GM21786 (cell line): ENCODE measurements around the gene MPZL2.

Experiments used
- ATAC-seq: cut with Tn5 transposase; IDR thresholded peaks from one replicate; pipeline ENCODE4 v1.9.1; 2021; ENCODE audit not compliant: unreplicated experiment

MPZL2 gene

DNA sequence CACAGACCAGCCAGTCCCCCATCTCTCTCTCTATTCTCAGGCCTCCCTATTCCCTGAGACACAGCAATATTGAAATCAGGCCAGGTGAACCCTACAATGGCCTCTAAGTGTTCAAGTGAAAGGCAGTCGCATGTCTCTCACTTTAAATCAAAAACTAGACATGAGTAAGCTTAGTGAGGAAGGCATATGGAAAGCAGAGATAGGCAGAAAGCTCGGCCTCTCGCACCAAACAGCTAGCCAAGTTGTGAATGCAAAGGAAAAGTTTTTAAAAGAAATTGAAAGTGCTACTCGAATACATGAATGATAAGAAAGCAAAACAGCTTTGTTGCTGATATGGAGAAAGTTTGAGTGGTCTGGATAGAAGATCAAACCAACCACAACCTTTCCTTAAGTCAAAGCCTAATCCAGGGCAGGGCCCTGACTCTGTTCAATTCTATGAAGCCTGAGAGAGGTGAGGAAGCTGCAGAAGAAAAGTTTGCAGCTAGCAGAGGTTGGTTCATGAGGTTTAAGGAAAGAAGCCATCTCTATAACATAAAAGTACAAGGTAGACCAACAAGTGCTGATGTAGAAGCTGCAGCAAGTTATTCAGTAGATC, 19.8 kb upstream of the MPZL2 start:
- ATAC-seq = no peak

DNA sequence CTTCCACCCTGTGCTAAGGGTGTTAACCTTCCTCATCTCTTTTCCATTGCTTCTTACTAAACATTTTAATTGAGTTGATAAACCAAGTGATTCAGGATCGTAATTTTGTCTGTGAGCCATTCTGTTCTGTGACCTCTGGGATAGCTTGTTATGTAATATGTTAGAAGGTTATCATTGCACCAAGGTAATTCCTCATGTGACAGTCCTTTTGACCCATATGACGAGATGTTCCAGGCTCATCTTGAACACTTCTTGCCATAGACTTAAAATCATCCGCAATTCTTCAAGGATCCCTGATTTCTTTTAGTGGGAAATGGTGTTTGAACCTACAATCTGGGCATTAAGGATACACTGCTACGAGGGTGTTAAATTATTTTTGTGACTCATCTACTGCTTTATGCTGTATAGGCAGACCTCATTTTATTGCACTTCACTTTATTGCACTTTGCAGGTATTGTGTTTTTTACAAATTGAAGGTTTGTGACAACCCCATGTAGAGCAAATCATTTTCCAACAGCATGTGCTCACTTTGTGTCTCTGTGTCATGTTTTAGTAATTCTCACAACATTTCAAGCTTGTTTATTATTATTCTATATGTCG, 19.0 kb upstream of the MPZL2 start:
- no peak for ATAC-seq

DNA sequence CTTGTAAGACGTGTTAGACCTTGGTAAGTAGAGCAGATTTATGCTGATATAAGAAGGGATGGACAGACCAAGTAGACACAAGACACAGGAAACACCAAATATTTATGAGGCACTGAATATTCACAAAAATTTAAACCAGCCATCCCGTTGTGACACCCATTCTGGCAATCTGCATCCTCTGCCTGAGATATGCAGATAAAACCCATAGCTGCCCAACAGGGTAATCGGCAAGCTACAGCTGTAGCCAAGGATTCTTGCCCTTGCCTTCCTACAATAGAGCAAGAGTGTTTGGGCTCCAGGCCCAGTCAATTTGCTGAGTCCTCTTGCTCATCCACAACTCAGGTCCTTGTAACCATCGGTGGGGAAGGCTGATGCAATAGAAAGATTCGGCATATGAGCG, 18.5 kb upstream of the MPZL2 start:
- ATAC-seq = no peak

DNA sequence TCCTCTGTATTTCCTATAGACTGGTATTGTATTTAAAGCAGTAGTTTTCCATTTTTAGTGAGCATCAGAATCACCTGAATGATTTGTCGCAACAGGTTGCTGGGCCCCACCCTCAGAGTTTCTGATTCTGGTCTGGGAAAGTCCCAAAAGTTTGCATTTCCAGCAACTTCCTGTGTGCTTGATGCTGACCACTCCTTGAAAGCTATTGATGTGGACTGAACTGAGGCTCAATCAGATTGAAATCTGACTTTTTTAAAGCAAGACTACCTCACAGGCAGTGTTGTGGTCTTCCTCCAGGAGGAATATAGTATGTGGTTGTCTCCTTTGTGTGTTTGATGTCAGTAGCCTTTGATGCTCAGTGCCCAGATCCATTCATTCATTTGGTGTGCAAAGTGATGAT, 17.2 kb upstream of the MPZL2 start:
- no peak for ATAC-seq

DNA sequence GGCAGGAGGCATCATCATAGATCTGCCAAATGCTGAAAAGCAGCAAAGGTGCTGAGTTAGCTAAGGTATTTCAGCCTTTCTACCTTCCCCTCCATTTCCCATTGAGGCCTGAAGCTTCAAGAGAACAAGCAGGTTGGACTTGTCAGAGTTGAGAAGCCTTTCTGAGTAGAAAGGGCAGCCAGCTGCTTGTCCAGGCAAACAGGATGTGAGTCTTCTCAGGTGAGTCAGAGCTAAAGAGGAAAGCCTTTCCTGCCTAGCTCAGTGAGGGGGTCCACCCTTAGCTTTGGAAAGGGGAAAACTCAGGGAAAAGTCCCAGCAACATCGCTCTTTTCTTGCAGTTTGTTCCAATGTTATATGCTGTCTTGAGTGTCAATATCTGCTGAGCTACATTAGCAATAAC, 13.2 kb upstream of the MPZL2 start:
- ATAC-seq = no peak

DNA sequence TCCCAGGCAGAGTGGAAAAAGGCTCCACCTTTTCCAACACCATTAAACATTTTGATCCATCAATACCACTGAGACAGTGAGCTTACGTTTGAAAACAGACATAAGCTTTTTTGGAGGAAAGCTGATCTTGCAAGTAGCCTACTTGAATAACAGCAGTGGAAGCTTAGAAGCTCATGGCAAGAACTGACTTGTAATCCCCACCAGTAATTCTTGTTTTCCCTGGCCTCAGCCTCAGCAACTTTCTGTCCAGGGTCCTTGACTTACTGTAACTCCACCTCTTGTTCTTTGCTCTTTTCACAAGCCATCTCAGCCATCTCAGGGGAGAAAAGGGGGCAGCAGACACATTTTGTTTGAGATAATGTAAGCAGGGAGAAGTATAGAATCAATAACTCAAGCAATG, 12.3 kb upstream of the MPZL2 start:
- no peak for ATAC-seq

DNA sequence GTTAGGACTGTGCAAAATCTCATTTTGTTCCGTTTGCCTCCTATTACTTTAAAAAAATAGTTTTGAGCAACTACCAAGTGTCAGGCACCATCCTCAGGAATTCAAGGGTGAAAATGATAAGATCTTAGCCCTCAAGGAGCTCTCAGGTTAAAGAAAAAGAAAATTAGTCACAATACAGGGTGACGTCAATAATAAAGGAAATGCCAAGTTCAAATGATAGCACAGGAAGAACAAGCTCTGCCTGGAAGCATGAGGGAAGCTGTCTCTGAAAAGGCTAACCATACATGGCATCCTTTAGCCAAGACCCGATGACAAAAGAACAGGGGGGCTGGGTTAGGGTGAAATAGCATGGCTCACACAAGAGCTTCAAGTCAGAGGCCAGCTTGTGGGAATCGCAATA, 11.1 kb upstream of the MPZL2 start:
- ATAC-seq = no peak

DNA sequence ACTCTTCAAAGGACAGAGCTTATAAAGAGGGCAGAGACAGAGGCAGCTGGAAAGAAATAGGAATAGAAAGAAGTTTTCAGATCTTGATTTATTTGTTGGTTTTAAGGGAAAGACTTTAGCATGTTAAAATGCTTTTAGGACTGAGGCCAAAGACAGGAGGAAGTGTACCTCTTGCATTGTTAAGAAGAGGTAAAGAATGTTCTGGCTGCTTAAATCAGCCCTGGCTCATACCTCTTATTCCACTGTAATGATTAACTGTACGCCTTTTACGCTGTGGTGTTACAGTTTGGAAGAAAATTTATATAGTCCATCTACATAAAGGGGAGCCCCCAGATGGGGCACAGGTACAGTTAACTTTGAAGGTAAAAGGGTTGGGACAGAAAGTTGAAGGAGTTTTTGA, 10.1 kb upstream of the MPZL2 start:
- no peak for ATAC-seq

DNA sequence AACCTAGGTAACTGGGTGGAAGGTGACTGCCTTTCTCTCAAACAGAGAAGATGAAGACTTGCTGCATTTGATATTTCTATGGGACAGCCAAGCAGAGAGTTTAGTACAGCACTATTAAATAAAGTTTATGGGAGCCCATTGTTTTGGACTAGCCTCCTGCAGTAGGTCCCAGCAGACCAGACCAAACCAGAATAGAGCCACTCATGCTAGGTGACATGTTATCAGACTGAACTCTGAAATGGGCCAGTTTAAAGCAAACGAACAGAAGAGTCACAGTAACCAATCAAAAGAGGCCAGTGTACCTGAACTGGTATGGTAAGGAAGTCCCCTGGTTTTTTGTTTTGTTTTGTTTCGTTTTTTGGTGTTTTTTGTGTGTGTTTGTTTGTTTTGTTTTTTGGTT, 7.9 kb upstream of the MPZL2 start:
- no peak for ATAC-seq

DNA sequence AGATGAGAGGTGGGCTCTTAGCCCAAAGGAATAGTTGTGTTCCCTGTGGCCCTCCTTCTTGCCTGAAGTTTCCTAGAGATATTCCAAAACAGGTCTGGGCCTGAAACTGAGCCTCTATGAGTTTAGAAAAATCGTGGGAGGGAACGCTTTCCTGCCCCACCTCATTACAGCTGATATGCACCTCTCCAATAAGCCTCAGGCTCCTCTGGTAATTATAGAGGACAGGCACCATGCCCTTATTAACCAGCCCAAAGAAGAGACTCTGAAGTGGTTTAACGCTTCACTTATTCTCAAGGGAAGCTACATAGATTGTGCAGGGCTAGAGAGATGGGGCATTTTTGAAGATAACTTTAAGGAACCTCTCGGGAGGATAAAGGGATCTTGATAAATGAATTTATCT, 3.4 kb upstream of the MPZL2 start:
- no peak for ATAC-seq

DNA sequence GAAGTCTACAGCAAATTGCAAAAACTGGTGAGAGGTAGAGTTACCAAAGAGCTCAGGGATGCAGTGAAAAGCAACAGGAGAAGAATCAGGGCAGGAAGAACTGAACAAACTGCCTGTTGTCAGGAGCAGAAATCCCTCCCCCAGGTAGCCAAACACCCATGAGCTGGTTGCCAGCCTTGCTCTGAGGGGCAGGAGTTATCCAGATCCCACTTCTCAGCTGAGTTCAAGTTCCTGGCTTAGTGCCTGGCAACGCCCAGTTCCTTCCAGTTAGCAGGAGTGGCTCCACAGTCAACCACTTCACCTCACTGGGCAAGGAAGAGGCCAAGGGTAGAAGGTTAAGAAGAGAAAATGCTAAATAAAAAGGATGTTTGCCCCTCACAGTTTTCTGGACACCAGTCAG, 1.9 kb upstream of the MPZL2 start:
- no peak for ATAC-seq

DNA sequence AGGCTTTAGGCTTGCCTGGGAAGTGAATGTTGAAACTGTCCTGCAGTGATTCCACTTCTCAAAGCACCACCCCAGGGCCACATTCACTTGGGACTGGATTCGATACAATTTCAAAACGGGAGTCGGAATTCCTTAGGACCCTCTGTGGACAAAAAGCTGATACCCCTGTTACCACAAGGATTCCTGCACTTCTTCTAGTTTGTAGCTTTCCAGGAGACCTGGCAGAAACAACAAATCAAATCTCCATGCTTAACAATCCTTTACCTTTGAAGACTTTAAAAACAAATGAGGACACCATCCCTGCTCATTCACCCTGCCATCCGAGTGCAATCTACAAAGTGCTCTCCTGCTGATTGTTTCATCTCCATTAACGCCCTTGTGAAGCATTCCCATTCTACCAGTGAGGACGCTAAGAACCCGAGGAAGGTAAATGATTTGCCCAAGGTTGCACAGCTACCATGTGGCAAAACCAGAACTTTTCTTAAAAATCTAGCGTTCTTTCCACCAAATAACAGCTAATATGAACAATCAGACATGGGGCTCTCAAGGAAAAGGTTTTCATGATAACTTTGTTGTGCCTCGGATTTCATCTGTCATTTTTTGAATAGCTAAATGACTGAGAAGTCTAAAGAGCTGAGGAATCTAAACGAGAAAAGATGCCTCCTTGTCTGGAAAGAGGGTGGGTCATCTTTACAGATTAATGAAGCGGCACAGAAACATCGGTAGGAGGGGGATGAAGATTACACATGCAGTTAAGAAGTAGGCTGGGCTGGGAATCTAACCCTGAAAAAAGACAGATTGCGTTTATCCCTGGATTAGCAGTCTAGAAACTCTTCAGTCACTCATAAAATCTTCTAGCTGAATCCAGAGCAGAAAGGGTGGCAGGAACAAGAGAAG, 720 bp upstream of the MPZL2 start:
- ATAC-seq = no peak

DNA sequence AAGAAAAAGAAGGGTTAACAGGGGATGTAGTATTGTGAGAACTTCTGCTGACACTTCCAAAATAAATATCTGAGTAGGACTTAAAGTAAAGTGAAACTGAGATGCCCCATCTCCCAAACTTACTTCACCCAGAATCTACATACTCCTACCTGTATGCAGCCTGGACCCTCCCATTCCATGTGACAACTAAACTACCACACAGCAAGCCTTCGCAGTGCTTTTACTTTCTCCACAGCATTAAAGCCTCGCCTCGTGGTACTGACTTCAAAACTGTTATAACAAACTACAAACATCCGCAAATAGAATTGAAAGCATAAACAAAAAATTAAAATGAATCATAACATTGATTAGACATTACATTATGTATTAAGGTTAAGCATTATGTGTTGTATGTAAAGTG, 985 bp downstream of the MPZL2 start:
- ATAC-seq = no peak

DNA sequence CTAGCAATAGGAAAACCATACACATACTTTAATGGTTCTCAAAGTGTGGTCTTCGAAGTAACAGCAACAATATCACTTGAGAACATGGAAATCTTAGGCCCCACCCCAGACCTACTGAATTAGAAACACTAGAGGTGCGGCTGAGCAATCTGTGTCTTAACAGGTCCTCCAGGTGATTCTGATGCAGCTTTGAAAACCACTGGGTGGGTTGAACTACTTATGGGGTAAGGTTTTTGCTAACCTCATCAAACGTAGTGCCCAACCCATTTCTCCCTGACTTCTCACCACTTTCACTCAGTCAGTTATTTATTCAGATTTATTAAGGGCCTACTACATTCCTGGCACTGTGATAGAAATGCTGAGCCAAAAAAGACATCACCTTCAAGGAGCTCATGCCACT, 3.7 kb downstream of the MPZL2 start:
- no peak for ATAC-seq

DNA sequence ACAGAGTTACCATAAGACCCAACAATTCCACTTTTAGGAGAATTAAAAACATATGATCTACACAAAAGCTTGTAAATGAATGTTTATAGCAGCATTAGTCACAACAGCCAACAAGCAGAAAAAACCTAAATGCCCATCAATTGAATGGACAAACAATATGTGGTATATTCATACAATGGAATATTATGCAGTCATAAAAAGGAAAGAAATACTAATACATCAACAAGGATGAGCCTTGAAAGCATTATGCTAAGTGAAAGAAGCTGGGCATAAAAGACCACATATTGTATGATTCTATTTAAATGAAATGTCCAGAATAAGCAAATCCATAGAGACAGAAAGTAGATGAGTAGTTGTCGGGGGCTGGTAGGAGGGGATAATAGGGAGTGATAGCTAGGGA, 5.0 kb downstream of the MPZL2 start:
- no peak for ATAC-seq

DNA sequence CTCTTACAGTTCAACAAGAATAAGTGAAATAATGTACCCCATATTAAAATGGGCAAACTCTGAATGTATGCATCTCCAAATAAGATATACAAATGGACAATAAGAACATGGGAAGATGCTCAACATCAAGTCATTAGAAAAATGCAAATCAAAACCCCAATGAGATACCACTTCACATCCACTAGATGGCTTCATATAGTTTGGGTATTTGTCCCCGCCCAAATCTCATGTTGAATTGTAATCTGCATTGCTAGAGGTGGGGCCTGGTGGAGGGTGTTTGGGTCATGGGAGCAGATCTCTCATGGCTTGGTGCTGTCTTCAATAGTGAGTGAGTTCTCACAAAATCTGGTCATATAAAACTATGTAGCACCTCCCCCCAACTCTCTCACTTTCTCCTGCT, 5.7 kb downstream of the MPZL2 start:
- no peak for ATAC-seq

DNA sequence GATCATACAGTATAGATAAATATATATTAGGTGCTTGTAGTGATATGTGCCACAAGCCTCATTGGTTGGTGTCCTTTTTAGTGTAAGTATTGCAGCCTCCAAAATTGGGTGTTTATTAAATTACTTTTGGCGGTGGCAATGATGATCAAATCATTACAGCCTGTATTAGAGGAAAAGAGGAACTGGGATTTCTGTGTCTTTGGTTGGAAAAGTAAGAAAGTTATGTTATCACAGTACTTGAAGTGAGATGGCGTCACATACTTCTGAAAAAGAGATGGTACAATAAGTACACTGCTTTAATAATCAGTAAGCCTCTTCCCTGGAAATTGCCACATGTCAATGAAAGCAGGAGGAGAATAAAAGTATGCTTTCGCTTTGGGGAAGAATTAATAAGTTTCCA, 11.4 kb downstream of the MPZL2 start:
- ATAC-seq = no peak

DNA sequence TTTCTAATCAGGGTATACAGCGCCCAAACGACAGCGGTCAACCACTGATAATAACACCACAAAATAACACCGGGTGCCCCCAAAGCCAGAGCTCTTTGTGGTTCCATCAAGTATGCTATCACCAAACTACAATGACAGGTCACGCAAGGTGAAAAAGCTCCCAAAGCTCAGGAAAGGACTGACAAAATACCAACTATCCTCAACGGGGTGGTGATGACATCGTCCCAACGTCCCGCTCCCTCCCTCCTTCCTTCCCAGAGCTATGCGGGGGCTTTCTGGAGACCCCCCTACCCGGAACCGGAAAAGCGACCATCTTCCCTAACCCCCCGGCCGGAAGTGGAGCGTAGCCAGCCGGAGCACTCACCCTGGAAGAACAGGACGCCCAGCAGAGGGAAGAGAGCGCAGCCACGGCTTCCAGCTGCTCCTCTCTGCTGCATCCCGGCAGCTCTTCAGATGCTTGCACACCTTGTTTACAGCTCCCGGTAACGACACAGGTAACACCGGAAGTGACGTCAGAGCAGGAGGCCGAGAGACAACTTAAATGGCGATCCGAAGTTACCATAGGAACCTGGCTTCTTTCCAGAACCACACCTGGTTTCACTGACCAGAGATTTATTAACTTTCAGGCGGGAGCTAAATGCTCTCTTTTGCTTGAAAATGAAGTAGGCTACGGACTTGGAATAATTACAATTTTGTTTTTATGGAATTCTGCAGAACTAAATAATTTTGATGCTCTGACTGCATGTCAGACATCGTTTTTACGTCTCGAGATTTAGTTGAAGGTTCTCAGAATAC, 12.0 kb downstream of the MPZL2 start, which contains the start of gene MPZL3:
Gene MPZL3, minus strand, starts transcription at position 508 of the 795 bp plus-strand sequence. Its CDS starts 71 bp downstream, at position 437.
- ATAC-seq = no peak

DNA sequence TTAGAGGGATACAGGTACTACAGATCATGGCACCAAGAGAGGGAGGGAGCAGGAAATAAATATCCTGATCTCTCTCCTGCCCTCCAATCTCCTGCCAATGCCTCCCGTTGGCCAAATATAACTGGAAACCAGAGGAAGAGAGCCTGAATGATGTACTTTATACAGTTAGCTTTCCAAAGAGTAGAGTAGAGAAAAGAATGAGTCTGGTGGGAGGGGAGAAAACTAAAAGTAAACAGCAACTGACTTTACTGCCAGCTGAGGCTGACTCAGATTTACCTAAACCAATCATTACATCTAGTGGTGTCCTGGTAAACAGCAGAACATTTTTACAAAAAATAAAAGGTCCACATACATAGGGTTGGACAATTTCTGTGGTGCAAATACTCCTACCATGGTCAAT, 17.1 kb downstream of the MPZL2 start:
- ATAC-seq = no peak

DNA sequence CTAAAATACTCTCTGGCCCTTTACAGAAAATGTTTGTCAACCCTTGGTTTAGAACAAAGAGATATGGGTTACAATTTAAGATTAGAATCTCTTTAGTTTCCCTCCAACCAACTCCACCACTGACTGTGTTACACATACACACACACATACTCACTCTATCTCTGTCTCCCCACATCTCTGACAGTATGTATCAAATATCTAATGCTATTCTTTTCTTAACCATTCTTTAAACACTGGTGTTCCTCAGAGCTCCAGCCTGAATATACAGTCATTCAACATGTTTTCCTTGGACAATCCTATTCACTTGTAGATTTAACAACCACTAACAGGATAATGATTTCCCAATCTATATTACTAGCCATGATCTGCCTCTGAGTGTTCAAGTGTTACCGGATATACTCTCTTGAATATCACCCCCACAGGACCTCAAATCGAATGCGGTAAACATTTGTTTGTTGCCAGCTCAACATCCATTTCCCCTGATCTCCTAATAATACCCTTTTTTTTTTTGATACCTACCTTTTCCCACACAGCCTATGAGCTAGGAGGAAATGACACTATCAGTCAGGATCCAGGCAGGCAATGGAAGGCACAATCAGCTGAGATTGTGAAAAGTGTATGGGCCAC, 18.0 kb downstream of the MPZL2 start:
- ATAC-seq = no peak
